Tibial nerve (tissue), 4 donors: ENCODE measurements around the gene ATE1.

ENCODE experiments used
- CTCF ChIP-seq, 5 experiments: fragments of 200-600 bp in 3 of 5; fragments of 450-650 bp in 2 of 5; sonication (generic) in 3 of 5; IDR thresholded peaks; one replicate each; pipeline ENCODE4 v1.5.1; 2016 to 2019; ENCODE audit warnings: antibody characterized with exemption in 5 of 5, mild to moderate bottlenecking in 3 of 5, moderate library complexity in 2 of 5
- EP300 ChIP-seq, 2 donors: sonication (generic); formaldehyde crosslinking; IDR thresholded peaks; one replicate each; pipeline ENCODE4 v1.6.1; 2017; ENCODE audit warnings: antibody characterized with exemption in 2 of 2, mild to moderate bottlenecking in 1 of 2
- POLR2A ChIP-seq, 2 donors: fragments of 450-650 bp; IDR thresholded peaks; one replicate each; pipeline ENCODE4 v1.6.1; 2017; ENCODE audit warnings: antibody characterized with exemption in 2 of 2, mild to moderate bottlenecking in 2 of 2, moderate library complexity in 2 of 2

- TF ChIP-seq POLR2A (IDR thresholded peaks at IDR 0.05), result no peak
- peak in 1 of 5 experiments; percentile 14 for TF ChIP-seq CTCF (IDR thresholded peaks at IDR 0.05)
- TF ChIP-seq EP300 (IDR thresholded peaks at IDR 0.05), result no peak
Observed at GRCh38 chr10:121753726-121754476, 173.9 kb downstream of the ATE1 start.
